ENCODE measurements around the gene AMOT. TPM values are rescaled to one million over a fixed set of nuclear protein-coding genes. Genes with fewer than 3 reads are reported as not detected.

Gene AMOT
- total RNA-seq, 1 donor from 2014 or later = 108 TPM

DNA sequence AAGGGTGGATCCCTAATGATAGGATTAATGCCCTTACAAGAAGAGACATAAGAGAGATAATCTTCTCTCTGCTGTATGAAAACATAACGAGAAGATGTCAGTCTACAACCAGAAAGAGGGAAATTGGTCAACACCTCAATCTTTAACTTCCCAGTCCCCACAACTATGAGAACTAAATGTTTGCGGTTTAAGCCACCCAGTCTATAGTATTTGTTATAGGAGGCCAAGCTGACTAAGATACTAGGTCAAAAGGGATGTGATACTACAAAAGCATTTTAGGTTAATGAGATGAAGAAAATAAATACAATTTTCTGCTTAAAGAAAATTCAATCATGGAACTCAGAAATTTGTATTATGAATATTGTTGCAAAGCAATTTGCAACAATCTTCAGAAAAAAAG, 105.5 kb downstream of the AMOT start:
- Mint-ChIP-seq H3K4me1 (peaks cover 9% of the 10 kb centered on the region), H3K9me3 (peaks cover 6% of the 10 kb centered on the region), H3K27ac (ENCODE audit: unreplicated experiment) (no peak overlapping the region), H3K4me3 (no peak overlapping the region), H3K27me3 (ENCODE audit: low read depth) (peaks cover 3% of the 10 kb centered on the region), H3K36me3 (ENCODE audit: low read depth) (no peaks in the 10 kb centered on the region)
- no peak for TF ChIP-seq CTCF (conservative IDR thresholded peaks at IDR 0.05)
- no peak for DNase-seq (ENCODE audit: low read depth, low spot score)

GRCh38 chrX:112734290-112734689, 106.3 kb downstream of the AMOT start:
- H3K27ac Mint-ChIP-seq (ENCODE audit: unreplicated experiment) = no peak overlapping the region
- peaks cover 3% of the 10 kb centered on the region for H3K27me3 Mint-ChIP-seq (ENCODE audit: low read depth)
- TF ChIP-seq CTCF (conservative IDR thresholded peaks at IDR 0.05) = no peak
- no peak overlapping the region for H3K4me3 Mint-ChIP-seq
- H3K36me3 Mint-ChIP-seq (ENCODE audit: low read depth) = no peaks in the 10 kb centered on the region
- DNase-seq (ENCODE audit: low read depth, low spot score) = no peak
- peaks cover 9% of the 10 kb centered on the region for H3K4me1 Mint-ChIP-seq
- peaks cover 6% of the 10 kb centered on the region for H3K9me3 Mint-ChIP-seq

DNA sequence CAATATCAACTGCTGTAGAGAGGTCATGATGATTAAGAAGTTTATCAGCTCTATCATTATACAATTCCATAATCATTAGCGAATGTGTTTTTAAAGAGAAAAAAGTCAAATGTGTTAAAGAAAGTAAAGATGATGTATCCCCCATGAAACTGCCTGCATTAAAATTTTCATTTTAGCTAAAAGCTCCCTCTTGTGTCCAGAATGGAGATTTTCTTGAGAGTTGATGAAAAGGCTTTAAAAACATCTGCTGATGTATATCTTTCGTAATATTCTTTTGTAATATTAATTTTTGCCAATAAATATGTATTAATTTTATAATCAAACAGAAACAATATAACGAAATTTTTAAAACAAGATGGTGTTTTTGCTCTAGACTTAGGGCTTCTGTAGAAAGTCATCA, 108.8 kb downstream of the AMOT start:
- no peak overlapping the region for H3K4me3 Mint-ChIP-seq
- TF ChIP-seq CTCF (conservative IDR thresholded peaks at IDR 0.05) = peak; percentile 62
- peaks cover 3% of the 10 kb centered on the region for H3K27me3 Mint-ChIP-seq (ENCODE audit: low read depth)
- no peaks in the 10 kb centered on the region for H3K36me3 Mint-ChIP-seq (ENCODE audit: low read depth)
- no peak for DNase-seq (ENCODE audit: low read depth, low spot score)
- H3K9me3 Mint-ChIP-seq = peaks cover 3% of the 10 kb centered on the region
- H3K4me1 Mint-ChIP-seq = peaks cover 3% of the 10 kb centered on the region
- H3K27ac Mint-ChIP-seq (ENCODE audit: unreplicated experiment) = no peak overlapping the region

Other genes with a start within 250 kb of the AMOT start
- 1.1 and 1.6 TPM in 2 replicates for gene LHFPL1, start 160.9 kb downstream of the AMOT start, total RNA-seq